ENCODE measurements around the gene FUOM.

Gene FUOM

GRCh38 chr10:133366130-133366478 is 8.3 kb upstream of the FUOM start:
- DNase-seq: no peak

GRCh38 chr10:133365461-133366129 is 7.8 kb upstream of the FUOM start:
- DNase-seq: no peak

DNA sequence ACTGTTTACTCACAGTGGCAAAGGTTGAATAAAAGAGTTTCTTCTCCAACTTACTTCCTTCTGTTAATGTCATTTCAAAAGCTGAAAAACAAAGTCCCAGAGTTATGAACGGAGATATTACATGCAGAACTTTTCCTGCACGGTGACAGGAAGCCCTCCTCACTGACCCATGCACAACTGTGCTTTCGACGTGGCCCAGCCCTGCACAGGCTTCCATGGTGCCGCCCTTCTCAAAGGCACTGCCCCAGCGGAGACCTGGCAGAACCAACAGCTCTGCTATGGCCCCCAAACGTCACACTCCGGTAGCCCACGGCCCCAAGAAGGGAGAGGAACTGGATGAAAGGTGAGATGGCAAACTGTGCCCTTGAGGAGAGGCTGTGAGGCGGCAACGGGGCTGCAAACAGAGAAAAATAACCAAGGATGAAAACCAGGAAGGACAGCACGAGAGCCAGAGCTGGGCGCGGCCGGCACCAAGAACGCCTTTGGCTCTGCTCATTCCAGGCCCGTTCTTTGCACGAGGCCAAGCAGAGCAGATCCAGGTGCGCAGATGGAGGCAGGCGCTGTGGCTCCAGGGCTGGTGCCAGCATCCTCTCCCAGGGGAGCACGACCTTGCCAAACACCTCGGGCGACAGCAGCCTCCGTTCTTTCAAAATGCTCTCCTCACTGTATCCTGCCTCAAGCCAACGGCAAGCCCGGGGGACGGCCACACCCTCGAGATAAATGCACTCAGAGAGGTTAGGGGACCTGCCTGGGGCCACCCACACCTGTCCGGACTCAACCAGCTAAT is 7.0 kb upstream of the FUOM start:
- DNase-seq: no peak

DNA sequence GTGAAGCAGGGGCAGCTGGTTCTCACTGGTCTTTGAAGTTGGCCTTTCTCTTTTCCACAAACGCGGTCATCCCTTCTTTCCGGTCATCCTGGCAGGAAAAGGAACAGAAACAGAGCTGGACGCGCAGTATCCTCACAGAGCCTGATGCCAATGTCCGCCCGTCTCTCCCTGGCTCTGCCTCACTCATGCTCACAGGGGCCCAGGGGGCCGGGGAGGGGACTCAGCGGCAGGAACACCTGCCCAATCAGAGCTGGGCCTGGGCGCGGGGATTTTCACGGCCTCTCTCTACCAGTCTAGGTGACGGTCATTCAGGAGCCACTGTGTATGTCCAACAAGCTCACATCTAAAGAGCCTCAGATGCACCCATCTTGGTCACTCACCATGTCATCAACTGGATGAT is 5.0 kb upstream of the FUOM start:
- DNase-seq: no peak

- no peak for DNase-seq
Measured at GRCh38 chr10:133361773-133362441, 4.1 kb upstream of the FUOM start.

DNA sequence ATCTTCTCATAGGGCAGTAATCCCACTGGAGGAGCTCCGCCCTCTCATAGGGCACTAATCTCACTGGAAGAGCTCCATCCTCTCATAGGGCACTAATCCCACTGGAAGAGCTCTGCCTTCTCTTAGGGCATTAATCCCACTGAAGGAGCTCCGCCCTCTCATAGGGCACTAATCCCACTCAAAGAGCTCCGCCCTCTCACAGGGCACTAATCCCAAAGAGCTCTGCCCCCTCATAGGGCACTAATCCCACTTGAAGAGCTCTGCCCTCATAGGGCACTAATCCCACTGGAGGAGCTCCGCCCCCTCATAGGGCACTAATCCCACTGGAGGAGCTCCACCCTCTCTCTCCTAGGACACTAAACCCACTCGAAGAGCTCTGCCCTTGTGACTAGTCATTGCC is 3.4 kb upstream of the FUOM start:
- DNase-seq: no peak

GRCh38 chr10:133359972-133360610 is 2.3 kb upstream of the FUOM start:
- no peak for DNase-seq

GRCh38 chr10:133359554-133359971 is 1.7 kb upstream of the FUOM start:
- DNase-seq: peak; percentile 61

- no peak for DNase-seq
Measured at GRCh38 chr10:133358925-133359310, 1.1 kb upstream of the FUOM start.

- no peak for DNase-seq
Measured at GRCh38 chr10:133358162-133358924, 524 bp upstream of the FUOM start.

- DNase-seq: no peak
Measured at GRCh38 chr10:133356549-133357284, 1.1 kb downstream of the FUOM start.

GRCh38 chr10:133355991-133356390 is 1.8 kb downstream of the FUOM start:
- DNase-seq: no peak

DNA sequence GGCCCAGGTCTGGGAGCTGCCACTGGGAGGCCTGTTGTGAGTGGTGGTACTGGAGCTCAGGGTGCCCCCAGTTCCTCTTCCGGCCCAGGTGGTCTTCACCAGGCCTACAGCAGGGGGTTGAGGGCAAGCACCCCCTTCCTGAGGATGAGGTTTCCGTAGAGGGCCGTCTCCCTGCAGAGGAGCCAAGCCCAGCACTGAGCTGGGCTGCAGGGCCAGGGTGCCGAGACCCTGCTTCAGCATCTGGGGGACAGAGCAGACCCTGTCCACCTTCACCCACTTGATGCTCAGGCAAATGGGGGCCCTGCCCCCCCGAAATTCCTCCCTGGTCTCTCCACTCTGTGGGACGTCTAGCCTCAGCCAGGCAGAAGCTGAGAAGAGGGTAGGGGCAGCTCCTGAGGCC is 2.6 kb downstream of the FUOM start:
- DNase-seq: no peak

DNA sequence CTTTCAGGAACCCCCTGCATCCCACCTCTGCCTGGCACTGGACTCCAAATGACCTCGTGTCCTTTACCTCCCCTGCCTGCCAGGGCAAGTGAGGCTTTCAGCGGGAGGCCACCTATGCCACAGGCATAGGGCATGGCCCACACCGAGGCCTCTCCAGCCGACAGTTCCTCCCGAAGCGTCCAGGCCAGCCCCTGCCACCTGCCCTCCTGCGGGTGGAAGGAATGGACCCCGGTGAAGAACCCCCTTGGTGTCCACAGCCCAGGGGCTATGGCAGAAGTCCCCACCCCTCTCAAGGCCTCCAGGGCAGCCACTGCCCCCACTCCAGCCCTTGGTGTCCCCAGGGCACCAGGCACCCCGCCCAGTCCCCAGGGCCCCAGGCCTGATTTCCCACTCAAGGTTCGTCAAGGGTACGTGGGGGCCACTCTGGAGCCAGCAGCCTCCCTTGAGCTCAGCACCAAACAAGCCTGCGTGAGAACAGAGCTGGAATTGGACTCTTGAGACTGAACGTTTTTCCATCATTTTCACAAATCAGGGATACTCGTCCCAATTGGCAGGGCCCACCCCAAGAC is 3.1 kb downstream of the FUOM start:
- no peak for DNase-seq

DNA sequence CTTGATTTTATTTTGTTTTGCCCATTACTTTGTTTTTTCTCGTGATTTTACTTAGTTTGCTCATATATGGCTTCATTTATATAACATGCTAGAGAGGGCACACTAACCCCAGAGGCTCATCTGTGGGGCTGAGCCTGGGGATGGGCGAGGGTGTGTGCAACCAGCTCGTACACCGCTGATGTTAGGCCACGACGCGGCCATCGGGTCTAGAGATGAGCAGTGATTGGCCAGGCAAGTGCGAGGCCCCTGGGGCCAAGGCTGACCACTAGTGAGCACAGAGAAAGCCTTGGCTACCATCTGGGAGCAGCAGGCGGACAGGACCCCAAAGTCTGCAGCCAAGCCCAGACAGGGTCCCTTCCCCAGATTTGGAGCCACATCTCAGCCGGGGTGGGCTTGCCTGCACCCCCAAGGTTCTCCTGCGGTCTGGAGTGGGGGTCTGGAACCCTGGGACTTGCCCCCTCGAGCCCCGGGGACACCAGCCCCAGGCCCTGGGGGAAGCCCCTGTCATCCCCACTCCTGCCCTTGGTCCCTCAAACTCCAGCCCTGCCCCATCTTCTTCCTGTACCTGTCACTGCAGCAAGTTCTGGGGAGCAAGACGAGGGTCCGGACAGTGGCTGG is 3.7 kb downstream of the FUOM start:
- no peak for DNase-seq

DNA sequence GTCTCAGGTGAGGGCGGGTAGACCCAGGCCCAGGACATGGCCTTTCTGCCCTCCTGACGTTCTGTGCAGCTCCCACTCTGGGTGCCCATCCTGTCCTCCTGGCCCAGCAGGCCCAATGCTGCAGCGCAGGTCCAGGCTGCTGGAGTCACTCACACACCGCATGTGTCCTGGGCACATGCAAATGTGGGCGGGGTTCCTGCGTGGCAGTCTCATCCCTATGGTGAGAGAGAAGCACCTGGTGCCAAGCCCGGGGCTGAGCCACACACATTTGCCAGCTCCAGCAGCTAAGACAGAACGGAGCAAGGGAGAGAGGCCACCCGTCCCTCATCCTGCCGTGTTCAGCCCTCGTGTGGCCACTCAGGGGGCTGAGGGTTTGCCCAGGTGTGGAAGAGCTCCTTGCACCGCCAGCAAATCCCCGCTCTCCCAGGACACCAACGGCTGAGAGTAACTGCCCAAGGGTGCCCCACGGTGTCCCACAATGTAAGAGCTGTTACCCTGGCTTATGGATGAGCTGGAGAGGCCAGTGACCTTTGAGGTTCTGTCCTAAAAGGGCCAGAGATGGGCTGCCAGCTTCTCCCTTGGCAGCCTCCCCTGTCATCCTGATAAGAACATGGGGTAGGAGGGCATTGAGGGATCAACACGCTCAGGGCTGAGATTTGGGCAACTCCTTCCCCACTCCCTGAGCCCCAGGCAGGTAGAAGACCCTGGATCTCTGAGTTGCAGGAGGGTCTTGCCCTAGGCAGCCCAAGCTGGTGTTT is 4.4 kb downstream of the FUOM start:
- no peak for DNase-seq

DNA sequence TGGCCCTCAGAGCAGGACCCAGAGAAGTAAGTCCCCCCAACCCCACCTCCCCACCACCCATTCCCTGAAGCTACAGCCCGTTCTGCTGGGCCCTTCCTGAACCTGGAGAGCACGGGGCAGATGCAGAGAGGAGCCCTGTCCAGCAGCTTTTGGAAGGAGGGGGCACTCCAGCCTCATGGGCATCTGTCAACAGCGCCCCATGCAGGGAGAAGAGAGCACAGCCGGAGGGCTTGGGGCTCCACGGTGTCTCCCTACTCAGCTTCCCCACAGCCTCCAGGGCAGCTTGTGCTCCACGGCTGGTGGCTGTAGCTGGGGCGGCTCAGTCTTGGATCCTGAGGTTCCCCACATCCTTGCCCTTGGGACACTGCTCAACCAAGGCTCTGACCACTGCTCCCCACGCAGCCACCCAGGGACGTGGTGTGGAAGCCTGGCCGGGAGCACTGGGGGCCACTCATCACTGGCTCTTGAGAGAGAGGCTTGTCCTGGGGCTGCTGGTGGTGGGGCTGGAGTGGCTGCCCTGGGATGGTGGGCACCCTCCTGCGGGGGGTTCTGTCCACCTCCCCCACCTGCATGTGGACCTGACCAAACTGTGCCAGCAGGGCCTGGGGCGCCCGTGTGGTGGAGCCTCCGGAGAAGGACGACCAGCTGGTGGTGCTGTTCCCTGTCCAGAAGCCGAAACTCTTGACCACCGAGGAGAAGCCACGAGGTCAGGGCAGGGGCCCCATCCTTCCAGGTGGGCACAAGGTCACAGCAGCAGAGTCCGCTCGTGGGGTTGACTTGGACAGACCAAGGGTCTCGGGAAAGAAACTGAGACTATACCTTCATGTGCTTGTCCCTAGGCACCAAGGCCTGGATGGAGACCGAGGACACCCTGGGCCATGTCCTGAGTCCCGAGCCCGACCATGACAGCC is 6.2 kb downstream of the FUOM start:
- DNase-seq: no peak

GRCh38 chr10:133350950-133351329 is 6.9 kb downstream of the FUOM start:
- DNase-seq: no peak

GRCh38 chr10:133350283-133350949 is 7.4 kb downstream of the FUOM start:
- DNase-seq: no peak
